Stomach (tissue), 9 donors: ENCODE measurements around the gene LENEP. TPM values are rescaled to one million over a fixed set of nuclear protein-coding genes. Genes with fewer than 3 reads are reported as not detected.

Experiments used
- DNase-seq, 2 donors: peaks; one replicate each; pipeline versions ENCODE4 v3.0.0 to v3.0.0-alpha.2; 2013 to 2019
- H3K27ac ChIP-seq, 5 donors: fragments of 200-600 bp in 4 of 5; sonication (generic) in 4 of 5; one replicate each; pipeline ENCODE4 v1.5.1; 2013 to 2019; ENCODE audit warnings: mild to moderate bottlenecking in 1 of 5, moderate library complexity in 1 of 5
- H3K27me3 ChIP-seq, 3 donors: fragments of 200-600 bp; sonication (generic); one replicate each; pipeline ENCODE4 v1.5.1; 2017 to 2019; ENCODE audit warnings: mixed run types in 1 of 3
- H3K36me3 ChIP-seq, 4 donors: fragments of 200-600 bp; sonication (generic); 1 replicate in 3 of 4; 2 replicates in 1 of 4; pipeline ENCODE4 v1.5.1; 2016 to 2019
- H3K4me1 ChIP-seq, 4 donors: fragments of 200-600 bp; sonication (generic); one replicate each; pipeline ENCODE4 v1.5.1; 2016 to 2019
- H3K4me3 ChIP-seq, 4 donors: fragments of 200-600 bp; sonication (generic) in 3 of 4; one replicate each; pipeline ENCODE4 v1.5.1; 2016 to 2019; ENCODE audit warnings: mild to moderate bottlenecking in 1 of 4
- H3K9me3 ChIP-seq, 4 donors: fragments of 200-600 bp; sonication (generic); one replicate each; pipeline ENCODE4 v1.5.1; 2016 to 2019
- CTCF ChIP-seq, 7 experiments: fragments of 450-650 bp in 4 of 7; fragments of 200-600 bp in 3 of 7; sonication (generic) in 3 of 7; IDR thresholded peaks; one replicate each; pipeline ENCODE4 v1.5.1; 2016 to 2019; ENCODE audit warnings: antibody characterized with exemption in 7 of 7, control low read depth in 2 of 7, mild to moderate bottlenecking in 1 of 7
- EP300 ChIP-seq: sonication (generic); formaldehyde crosslinking; IDR thresholded peaks from one replicate; pipeline ENCODE4 v1.6.1; 2017; ENCODE audit warnings: antibody characterized with exemption
- POLR2A ChIP-seq, 4 donors: fragments of 450-650 bp; IDR thresholded peaks; one replicate each; pipeline ENCODE4 v1.6.1; 2016; ENCODE audit warnings: antibody characterized with exemption in 4 of 4, control low read depth in 2 of 4, mild to moderate bottlenecking in 1 of 4, moderate library complexity in 1 of 4
- POLR2AphosphoS5 ChIP-seq, 3 donors: sonication (generic); formaldehyde crosslinking; IDR thresholded peaks; one replicate each; pipeline ENCODE4 v1.6.1; 2016; ENCODE audit warnings: antibody characterized with exemption in 3 of 3
- WGBS, 5 donors: extraction: QIAGEN DNeasy Blood & Tissue Kit in 3 of 5; methylation state at CpG; one replicate each; pipeline versions ENCODE4 v1.1.5 to v1.1.7; 2013 to 2018; 5-methylcytosine and 5-hydroxymethylcytosine counted together
- intact Hi-C: fragments of 100-400 bp; cut with DNase I; formaldehyde crosslinking; loops from one replicate; pipeline ENCODE4 v1.15.1; 2023; ENCODE audit warnings: low total_unique reads
- polyA plus RNA-seq, 3 donors: library from polyadenylated mRNA; stranded (reverse); fragments of 200-250 nt; gene quantifications; one replicate each; pipeline ENCODE4 v1.2.3, GENCODE V29; 2013
- total RNA-seq, 5 donors: library from RNA; depleted of rRNA; stranded (reverse); fragments of >200 nt; gene quantifications; one replicate each; pipeline versions ENCODE4 v1.1.0 to v1.2.3, GENCODE V29; 2014 to 2016
- donor health status: healthy with polysubstance abuse.
- donor health status: Bipolar disorder and iron deficiency.
- donor health status: healthy.

LENEP gene
- total and polyA plus RNA-seq, 8 donors = 1.1 to 11.6 TPM; not detected in 6

- TF ChIP-seq EP300 (no peak), POLR2AphosphoS5 (IDR thresholded peaks at IDR 0.05) (no peak), CTCF (IDR thresholded peaks at IDR 0.05) (no peak), POLR2A (IDR thresholded peaks at IDR 0.05) (no peak)
- H3K27ac ChIP-seq = peak overlapping the region in 2 of 5 donors; percentile 61 to 74
- 70 to 87% (median 82%) methylated on average over 9 to 15 of the region's 15 CpGs for WGBS, 5 donors
- no peaks in the 10 kb centered on the region for H3K9me3 ChIP-seq
- peaks cover 28 to 56% (median 51%) of the 10 kb centered on the region in 4 donors for H3K36me3 ChIP-seq
- no peaks in the 10 kb centered on the region for H3K27me3 ChIP-seq
- no peak overlapping the region for H3K4me3 ChIP-seq
- intact Hi-C loops = no loop called here
- DNase-seq = no peak
- H3K4me1 ChIP-seq = peaks cover 34 to 53% (median 44%) of the 10 kb centered on the region in 4 donors
Measured at GRCh38 chr1:154945160-154945961, 48.0 kb upstream of the LENEP start.

GRCh38 chr1:154945962-154946850 is 47.2 kb upstream of the LENEP start:
- intact Hi-C loops = no loop called here
- no peaks in the 10 kb centered on the region for H3K9me3 ChIP-seq
- peaks cover 31 to 52% (median 42%) of the 10 kb centered on the region in 4 donors for H3K4me1 ChIP-seq
- WGBS, 5 donors = 81 to 89% (median 85%) methylated on average over 16 to 17 of the region's 17 CpGs
- no peak for DNase-seq
- H3K27ac ChIP-seq = no peak overlapping the region
- TF ChIP-seq POLR2A (IDR thresholded peaks at IDR 0.05) = no peak
- no peak for TF ChIP-seq EP300
- no peak for TF ChIP-seq CTCF (IDR thresholded peaks at IDR 0.05)
- no peak for TF ChIP-seq POLR2AphosphoS5 (IDR thresholded peaks at IDR 0.05)
- no peak overlapping the region for H3K4me3 ChIP-seq
- H3K36me3 ChIP-seq = peaks cover 33 to 64% (median 60%) of the 10 kb centered on the region in 4 donors
- H3K27me3 ChIP-seq = no peaks in the 10 kb centered on the region

DNA sequence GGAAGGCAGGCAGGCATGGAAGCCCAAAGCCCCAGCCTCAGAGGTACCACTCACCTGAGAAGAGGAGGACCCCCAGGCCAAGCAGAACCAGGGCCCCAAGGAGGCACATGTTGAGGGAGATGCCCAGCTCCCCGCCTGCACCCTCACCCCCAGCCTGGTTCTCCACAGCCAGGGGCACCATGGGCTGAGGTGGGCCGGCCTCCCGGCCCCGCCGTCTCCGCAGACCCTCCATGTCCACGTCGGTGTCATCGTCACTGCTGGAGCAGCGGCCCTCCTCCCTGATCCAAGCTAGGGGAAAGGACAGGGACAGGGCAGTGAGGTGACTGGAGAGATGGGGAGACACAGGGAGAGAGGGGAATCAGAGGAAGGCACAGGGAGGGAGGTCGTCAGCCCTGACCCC is 45.3 kb upstream of the LENEP start:
- no peak for DNase-seq
- H3K9me3 ChIP-seq = no peaks in the 10 kb centered on the region
- TF ChIP-seq CTCF (IDR thresholded peaks at IDR 0.05) = no peak
- no peak for TF ChIP-seq EP300
- TF ChIP-seq POLR2AphosphoS5 (IDR thresholded peaks at IDR 0.05) = no peak
- TF ChIP-seq POLR2A (IDR thresholded peaks at IDR 0.05) = no peak
- intact Hi-C loops = no loop called here
- 93 to 98% (median 94%) methylated on average over 9 to 11 of the region's 11 CpGs for WGBS, 5 donors
- peaks cover 30 to 52% (median 42%) of the 10 kb centered on the region in 4 donors for H3K4me1 ChIP-seq
- H3K4me3 ChIP-seq = no peak overlapping the region
- H3K27ac ChIP-seq = no peak overlapping the region
- peaks cover 33 to 71% (median 67%) of the 10 kb centered on the region in 4 donors for H3K36me3 ChIP-seq
- H3K27me3 ChIP-seq = no peaks in the 10 kb centered on the region

- Histone ChIP-seq H3K9me3 (no peaks in the 10 kb centered on the region), H3K4me1 (peaks cover 48 to 63% (median 58%) of the 10 kb centered on the region in 4 donors), H3K4me3 (no peak overlapping the region), H3K36me3 (peaks cover 25 to 44% (median 44%) of the 10 kb centered on the region in 4 donors), H3K27me3 (no peaks in the 10 kb centered on the region), H3K27ac (peak overlapping the region in 2 of 5 donors; percentile 60 to 64)
- TF ChIP-seq EP300 (no peak), CTCF (IDR thresholded peaks at IDR 0.05) (no peak), POLR2A (IDR thresholded peaks at IDR 0.05) (no peak), POLR2AphosphoS5 (IDR thresholded peaks at IDR 0.05) (no peak)
- 63 to 81% (median 71%) methylated on average over 11 to 15 of the region's 15 CpGs for WGBS, 5 donors
- intact Hi-C loops = no loop called here
- DNase-seq = no peak
Measured at GRCh38 chr1:154951901-154952657, 41.3 kb upstream of the LENEP start.
